HG02973 (cell line): ENCODE results near the gene GLT8D1.
"Not testable (repeated sequence)": the region's sequence is repeated elsewhere in the genome, so short reads cannot be mapped to it uniquely, and the experiment has no call there.

ENCODE experiments used
- ATAC-seq: cut with Tn5 transposase; IDR thresholded peaks from one replicate; pipeline ENCODE4 v1.9.1; 2021; ENCODE audit warnings: moderate library complexity; ENCODE audit not compliant: unreplicated experiment

The GLT8D1 gene

DNA sequence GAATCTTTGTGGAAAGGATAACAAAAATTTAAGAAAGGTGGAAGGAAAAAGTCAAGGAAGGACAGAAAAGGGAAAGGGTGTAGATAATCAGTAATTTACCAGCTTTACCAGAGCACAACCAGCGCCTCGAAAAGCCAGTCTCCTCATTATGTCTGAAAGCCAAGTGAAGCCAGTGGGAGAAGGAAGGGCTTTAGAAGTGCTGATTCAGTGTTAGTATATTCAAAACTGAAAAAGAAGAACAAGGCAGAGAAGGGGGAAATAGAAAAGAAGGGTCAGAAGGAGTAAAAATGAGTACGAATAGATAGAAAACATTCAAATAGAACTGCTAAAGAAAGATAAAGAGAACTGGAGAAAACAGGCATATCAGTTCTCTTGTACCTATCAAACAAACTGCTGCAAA lies 24.0 kb downstream of the GLT8D1 start:
- no peak for ATAC-seq

DNA sequence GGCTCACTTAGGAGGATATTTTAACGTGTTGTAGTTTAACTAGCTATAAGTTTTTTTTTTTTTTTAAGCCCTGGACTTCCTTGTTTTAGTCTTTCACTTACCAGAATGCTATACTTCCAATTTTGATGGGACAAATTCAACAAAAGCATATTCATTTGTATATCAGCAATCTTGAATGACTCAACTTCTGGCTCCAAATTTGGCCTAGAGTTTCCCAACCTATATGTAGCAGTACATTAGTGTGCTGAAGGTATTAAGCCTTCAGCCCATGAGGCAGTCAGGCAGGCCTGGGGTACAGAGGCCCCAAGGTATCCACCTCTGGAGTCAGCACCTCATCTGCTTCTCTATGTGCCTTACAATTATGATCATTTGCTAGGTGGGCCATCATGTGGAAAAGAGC lies 25.8 kb downstream of the GLT8D1 start:
- ATAC-seq, result no peak

DNA sequence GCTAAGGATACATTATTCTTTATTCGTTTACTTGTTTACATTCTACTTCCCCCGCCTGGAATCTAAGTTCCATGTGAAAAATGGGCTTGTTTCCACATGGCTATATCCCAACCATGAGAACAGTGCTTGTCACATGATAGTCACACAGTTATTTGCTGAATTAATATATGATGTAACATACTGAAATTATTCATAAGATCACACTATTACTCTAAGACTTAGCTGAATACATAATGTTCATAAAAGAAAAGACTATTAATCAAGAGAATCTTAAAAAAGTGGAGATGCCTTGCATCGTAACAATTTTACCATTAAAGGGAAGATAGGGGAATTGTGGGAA lies 26.4 kb downstream of the GLT8D1 start:
- ATAC-seq, result no peak

DNA sequence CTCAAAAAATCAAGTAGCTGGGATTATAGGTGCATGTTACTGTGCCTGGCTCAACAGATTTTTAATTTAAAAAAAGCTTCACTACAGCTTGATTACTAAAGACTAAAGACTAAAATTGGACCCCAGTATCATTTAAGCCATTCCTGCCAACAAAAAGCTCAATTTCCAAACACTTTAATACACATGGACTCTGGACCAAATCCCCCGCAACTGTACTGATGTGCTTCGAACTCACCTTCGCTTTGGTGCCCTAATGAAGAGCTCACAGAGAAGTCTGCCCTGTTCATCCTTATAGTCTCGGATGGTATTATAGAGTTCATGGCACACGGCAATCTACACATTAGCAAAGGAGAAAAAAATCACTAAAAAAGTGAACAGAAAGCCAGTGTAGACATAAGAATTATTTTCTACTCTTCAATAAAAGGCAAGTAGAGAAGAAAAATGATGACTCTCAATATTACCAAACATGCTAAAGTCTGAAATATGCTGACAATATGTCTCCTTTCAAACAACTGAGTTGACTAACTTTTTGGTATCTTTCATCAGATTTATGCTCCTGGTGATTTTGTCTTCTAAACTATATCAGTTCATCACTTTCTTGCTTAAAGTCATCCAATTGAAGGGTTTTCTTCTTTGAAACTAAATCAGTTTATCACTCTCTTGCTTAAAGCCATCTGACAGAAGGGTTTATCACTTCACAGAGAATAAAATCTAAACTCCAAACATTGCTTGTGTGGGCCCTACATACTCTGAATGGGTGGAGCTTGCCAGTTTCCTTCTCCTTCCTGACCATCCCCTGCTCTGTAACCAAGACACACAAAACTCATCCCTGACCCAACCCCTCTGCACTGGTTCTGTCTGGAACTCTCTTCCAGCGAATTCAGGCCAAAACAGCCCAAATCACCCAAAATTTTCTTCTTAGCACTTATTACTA lies 27.1 kb downstream of the GLT8D1 start:
- no peak for ATAC-seq

DNA sequence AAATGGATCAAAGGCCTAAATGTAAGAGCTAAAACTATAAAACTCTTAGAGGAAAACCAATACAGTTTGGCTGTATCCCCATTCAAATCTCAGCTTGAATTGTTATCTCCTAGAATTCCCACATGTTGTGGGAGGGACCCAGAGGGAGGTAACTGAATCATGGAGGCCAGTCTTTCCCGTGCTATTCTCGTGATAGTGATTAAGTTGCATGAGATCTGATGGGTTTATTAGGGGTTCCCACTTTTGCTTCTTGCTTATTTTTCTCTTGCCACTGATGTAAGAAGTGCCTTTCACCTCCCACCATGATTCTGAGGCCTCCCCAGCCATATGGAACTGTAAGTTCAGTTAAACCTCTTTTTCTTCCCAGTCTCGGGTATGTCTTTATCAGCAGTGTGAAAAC lies 29.4 kb downstream of the GLT8D1 start:
- not testable (repeated sequence) for ATAC-seq

DNA sequence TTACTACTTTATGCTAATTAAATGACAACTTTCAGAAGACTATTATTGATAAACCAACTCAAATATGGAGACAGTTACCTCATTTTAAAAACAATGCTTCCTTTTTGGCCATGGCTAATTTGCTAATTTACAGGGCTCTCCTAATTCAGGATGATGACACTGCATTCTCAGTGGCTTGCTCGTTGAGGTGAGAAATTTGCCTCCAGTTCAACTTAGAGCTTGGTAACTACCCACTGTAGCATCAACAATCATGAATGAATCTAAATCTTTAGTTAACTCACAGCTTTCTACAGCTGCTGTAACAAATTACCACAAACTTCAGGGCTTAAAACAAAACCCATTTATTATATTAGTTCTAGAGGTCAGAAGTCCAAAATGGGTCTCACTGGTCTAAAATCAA lies 33.9 kb downstream of the GLT8D1 start:
- ATAC-seq, result no peak

DNA sequence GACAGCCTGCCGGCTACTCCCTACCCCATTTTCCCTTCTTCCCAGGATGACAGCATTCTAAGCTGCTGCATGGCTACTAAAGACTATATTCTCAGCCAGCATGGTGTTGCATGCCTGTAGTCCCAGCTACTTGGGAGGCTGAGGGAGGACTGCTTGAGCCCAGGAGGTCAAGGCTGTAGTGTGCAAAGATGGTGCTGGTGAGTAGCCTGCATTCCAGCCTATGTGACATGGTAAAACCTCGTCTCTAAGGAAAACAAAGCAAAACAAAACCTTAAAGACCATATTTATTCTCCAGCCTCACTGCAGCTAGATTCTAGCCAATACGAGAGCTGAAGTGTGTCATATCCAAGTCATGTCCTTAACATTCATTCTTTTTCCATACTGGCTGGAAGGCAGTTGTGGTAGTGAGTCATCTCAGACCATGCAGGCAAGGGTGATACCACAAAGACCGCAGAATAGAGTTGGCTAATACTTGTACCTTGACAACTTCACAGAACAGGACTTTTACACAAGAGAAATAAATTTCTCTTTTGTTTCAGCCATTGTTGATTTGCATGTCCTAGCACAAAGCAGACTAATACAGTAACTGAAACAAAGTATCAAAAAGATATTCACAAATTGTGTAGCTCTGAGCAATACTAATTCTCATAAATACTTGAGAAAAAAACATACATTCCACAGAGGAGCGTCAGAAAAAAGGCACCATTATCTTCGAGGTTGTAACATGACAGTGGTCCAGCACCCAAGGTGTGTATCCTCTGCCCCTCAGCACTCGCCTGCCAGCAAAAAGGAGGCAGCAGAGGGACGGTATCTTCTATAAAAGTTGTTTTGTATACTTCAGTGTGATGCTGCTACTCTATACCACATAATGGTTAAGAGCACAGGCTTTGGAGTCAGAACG lies 34.7 kb downstream of the GLT8D1 start:
- ATAC-seq, result peak; percentile 63

DNA sequence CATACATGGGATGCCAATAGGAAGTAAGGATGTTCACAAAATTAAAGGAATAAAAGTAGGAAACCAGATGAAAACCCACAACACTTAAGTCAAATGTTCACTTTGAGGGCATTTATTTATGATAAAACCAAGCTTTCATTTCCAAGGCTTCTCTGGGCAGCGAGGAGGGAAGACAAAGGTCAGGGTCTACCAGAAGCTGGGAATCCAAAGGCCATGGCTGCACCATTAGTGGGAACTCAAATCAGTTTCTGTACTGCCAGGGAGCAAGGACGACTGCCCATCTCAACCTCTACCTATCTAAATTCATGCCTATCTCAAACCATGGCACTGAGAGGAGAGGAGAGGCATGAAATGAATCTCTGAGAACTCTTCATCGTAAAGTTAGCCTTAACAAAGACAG lies 42.5 kb downstream of the GLT8D1 start:
- ATAC-seq, result no peak

DNA sequence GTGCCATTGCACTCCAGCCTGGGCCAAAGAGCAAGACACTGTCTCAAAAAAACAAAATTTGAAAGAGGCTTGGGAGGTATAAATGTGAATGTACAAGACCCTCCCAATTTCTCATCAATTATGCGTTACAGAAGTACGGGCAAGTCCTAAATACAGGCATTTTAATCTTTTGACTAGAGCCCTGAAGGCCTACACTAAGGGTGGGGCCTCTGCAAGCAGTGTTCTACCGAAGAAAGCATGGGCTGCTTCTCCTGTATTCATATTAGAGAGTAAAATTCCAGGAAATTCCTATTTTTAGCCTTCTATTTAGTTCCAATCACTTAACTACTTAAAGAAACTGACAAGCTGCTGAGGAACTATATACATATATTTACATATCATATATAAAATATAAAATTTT lies 45.5 kb downstream of the GLT8D1 start:
- no peak for ATAC-seq

DNA sequence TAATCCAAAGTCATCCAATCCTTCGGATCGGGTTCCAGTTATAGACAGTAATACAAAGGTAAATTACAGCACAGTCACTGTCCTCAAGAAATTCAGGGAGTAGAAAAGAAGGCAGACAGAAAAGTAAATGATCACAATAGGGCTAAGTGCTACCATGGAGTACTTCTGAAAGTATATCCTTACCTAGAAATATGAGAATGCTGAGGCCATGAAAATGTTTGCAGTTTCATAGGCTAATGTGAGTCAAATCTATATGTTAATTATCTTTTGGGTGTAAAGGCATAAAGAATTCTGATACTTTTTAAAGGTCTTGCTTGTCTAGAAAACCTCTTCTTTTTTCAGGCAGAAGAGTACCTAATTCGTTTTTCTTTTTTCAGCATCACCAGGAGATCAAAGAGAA lies 49.7 kb downstream of the GLT8D1 start:
- no peak for ATAC-seq

DNA sequence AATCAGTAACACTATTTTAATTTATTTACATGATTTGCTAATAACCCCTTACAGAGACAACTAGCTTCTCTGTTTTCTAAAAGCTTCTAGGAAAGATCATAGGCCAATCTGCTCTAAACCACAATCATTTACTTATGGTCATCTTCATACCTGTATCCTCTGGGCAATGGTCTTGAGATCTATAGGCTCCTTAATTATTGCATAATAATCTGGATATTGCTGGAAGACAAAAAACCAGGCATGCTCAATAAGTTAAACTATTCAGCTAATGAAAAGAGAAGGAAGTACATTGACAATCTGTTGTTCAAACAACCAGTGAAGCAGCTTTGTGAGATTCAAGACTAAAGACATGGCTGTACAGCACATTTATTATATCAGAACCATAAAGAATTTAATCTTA lies 54.0 kb downstream of the GLT8D1 start:
- ATAC-seq, result no peak

DNA sequence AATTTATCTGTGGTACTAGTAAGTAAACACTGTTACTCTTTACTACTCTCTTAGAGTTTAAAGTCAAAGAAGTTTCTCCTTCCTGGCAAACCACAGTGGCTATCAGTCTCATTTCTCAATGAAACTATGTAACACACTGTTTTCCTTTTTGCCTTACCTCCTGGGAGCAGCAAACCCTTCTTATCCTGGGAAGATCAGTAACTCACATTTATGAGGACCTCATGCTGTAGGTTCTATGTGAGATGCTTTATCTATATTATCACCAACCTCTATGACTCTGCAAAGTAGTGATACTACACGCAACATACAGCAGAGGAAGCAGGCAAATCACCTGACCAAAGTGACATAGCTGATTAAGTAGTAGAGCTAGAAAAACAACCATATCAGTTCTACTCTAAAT lies 55.2 kb downstream of the GLT8D1 start:
- ATAC-seq, result no peak

DNA sequence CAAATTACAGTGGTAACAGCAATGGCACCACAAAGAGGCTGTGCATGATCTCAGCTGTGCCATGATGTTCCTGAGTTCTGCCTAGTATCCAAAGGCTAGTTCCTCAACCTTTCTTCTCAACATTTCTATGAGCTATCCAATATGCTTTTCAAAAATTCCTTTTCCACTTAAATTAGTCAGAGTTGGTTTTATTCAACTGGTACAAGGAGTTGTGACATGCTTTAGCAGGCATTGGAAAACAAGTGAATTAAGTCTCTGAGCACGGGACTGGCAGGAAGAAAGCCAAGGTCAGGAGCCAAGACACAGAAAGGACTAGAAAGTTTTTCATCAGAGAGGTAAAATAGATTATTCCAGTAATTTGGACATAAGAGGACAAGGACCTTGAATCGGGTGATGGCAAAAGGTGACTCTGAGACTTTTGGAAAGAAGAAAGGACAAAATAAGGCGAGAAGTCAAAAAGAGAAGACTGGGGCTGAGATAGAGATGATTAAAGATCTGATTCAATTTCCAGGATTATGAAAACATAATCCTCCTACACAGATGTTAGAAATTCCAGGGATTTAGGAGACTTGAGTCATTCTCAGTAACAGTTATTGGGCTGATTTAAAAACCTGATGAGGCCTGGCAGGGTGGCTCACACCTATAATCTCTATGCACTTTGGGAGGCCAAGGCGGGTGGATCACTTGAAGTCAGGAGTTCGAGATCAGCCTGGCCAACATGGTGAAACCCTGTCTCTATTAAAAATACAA lies 56.0 kb downstream of the GLT8D1 start:
- ATAC-seq, result no peak

DNA sequence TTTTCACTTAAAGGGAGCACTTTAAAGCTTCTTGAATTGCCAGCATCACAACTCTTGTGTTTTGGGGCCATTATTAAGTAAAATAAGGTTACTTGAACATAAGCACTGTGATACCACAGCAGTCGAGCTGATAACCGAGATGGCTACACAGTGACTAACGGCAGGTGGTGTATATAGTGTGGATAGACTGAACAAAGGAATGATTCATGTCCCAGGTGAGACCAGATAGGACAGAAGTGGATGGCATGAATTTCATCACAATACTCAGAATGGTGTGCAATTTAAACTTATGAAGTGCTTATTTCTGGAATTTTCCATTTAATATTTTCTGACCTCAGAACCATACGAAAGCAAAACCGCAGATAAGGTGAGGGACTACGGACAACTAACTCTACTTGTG lies 60.0 kb downstream of the GLT8D1 start:
- ATAC-seq, result no peak
